Upper lobe of left lung (tissue), 4 donors: ENCODE data around the gene NLRP1.

Experiments
- POLR2A ChIP-seq, 4 donors: fragments of 450-650 bp; IDR thresholded peaks; one replicate each; pipeline ENCODE4 v1.5.1; 2016 to 2017; ENCODE audit warnings: antibody characterized with exemption in 4 of 4, mild to moderate bottlenecking in 2 of 4
- POLR2AphosphoS5 ChIP-seq, 2 donors: sonication (generic); formaldehyde crosslinking; IDR thresholded peaks; one replicate each; pipeline ENCODE4 v1.5.1; 2017; ENCODE audit warnings: antibody characterized with exemption in 2 of 2

- TF ChIP-seq POLR2AphosphoS5 (IDR thresholded peaks at IDR 0.05) (no peak), POLR2A (IDR thresholded peaks at IDR 0.05) (no peak)
Observed at GRCh38 chr17:5555254-5555653, 29.1 kb downstream of the NLRP1 start.
